Measurements from ENCODE around the gene VSTM4. TPM values are rescaled to one million over a fixed set of nuclear protein-coding genes. Genes with fewer than 3 reads are reported as not detected.

Gene VSTM4
- total and polyA plus RNA-seq, 2 donors (not counting 1 experiment from before 2014, with no cell fraction given): 8.1 to 27.9 TPM

DNA sequence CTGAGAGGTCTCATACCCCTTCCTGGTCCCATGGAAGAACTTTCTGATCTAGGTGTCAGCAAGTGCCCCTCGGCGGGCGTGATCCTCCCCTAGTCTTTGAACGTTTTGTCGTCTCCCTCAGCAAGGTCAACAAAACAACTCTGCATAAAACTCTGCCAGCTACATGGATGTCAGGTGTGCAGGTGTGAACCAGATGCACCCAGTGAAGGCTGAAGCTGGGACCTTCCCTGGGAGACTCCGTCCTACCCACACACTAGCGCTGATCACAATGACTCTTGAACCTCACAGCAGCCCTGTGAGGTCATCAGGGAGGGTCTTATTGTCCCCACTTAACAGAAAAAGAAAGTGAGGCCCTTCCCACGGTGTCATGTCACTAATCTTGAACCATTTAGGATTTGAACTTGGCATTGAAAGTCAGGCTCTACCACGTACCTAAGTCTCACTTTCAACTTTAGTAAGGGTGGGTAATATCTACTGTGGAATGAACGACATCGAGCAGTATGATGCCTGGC lies 68.1 kb downstream of the VSTM4 start:
- H3K36me3 ChIP-seq (ENCODE audit: control insufficient read depth, insufficient read depth, low read length): no peaks in the 10 kb centered on the region
- no peak overlapping the region for H3K9ac ChIP-seq (ENCODE audit: insufficient read depth, low read length)
- no peaks in the 10 kb centered on the region for H4K20me1 ChIP-seq (ENCODE audit: control insufficient read depth, extremely low read depth, insufficient read depth, low read length)
- H3K9me3 ChIP-seq (ENCODE audit: control insufficient read depth, insufficient read depth, low read depth, low read length): no peaks in the 10 kb centered on the region
- H3K79me2 ChIP-seq (ENCODE audit: control insufficient read depth, insufficient read depth, low read length): no peaks in the 10 kb centered on the region
- no peak for TF ChIP-seq EZH2 (IDR thresholded peaks at IDR 0.05; ENCODE audit: low read length, missing control alignments)
- TF ChIP-seq, protein P1, sequence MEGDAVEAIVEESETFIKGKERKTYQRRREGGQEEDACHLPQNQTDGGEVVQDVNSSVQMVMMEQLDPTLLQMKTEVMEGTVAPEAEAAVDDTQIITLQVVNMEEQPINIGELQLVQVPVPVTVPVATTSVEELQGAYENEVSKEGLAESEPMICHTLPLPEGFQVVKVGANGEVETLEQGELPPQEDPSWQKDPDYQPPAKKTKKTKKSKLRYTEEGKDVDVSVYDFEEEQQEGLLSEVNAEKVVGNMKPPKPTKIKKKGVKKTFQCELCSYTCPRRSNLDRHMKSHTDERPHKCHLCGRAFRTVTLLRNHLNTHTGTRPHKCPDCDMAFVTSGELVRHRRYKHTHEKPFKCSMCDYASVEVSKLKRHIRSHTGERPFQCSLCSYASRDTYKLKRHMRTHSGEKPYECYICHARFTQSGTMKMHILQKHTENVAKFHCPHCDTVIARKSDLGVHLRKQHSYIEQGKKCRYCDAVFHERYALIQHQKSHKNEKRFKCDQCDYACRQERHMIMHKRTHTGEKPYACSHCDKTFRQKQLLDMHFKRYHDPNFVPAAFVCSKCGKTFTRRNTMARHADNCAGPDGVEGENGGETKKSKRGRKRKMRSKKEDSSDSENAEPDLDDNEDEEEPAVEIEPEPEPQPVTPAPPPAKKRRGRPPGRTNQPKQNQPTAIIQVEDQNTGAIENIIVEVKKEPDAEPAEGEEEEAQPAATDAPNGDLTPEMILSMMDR (conservative IDR thresholded peaks at IDR 0.05 in 1 of 2, IDR thresholded peaks at IDR 0.05 in 1 of 2; ENCODE audit: low read depth in 1 of 2, low read length in 2 of 2): no peak
- no peak for DNase-seq (ENCODE audit: low read depth in 2 of 2)
- H3K4me1 ChIP-seq (ENCODE audit: control insufficient read depth, extremely low read depth, insufficient read depth, low read length): no peaks in the 10 kb centered on the region
- H3K4me3 ChIP-seq (replicated peaks in 1 of 4; ENCODE audit: control extremely low read depth in 1 of 4, insufficient read depth in 1 of 4, low read depth in 3 of 4, low read length in 4 of 4): no peak overlapping the region
- H3K27ac ChIP-seq (ENCODE audit: insufficient read depth, low read length): no peak overlapping the region
- no peaks in the 10 kb centered on the region for H3K27me3 ChIP-seq (ENCODE audit: control insufficient read depth, insufficient read depth, low read length)
- no peak overlapping the region for H3K4me2 ChIP-seq (ENCODE audit: extremely low read depth, insufficient read depth, low read length)
- no peak overlapping the region for H2AFZ ChIP-seq (ENCODE audit: low read length)

DNA sequence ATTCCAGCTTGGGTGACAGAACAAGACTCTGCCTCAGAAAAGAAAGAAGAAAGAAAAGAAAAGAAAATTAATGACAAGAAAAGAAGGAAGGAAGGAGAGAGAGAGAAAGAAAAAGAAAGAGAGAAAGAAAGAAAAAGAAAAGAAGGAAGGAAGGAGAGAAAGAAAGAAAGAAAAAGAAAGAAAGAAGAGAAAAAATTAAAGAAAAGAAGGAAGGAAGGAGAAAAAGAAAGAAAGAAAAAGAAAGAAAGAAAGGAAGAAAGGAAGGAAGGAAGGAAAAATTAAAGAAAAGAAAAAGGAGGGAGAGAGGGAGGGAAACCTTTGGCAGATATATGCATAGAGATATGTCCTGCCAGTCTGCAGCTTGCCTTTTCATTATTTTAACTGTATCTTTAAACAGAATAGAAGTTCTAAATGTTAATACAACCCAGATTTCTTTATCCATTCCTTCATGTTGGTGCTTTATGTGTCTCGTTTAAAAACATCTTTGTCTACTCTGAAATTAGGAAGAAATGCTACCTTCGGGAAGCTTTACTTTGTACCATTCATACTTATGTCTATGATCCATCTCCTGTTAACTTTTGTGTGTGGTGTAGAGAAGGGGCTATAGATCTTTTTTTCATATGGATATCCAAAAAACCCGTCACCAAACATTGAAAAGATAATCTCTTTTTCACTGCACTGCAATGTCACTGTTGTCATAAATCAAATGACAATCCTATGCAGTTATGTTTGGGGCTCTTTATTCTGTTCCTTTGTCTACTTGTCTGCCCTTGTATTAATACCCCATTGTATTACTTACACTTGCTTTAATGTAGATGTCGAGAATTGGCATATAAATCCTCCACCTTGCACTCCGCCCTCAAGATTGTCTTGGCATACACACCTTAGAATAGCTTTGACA lies 70.8 kb downstream of the VSTM4 start:
- Histone ChIP-seq H3K9me3 (ENCODE audit: control insufficient read depth, insufficient read depth, low read depth, low read length) (no peaks in the 10 kb centered on the region), H3K4me2 (ENCODE audit: extremely low read depth, insufficient read depth, low read length) (no peak overlapping the region), H4K20me1 (ENCODE audit: control insufficient read depth, extremely low read depth, insufficient read depth, low read length) (no peaks in the 10 kb centered on the region), H3K4me3 (replicated peaks in 1 of 4; ENCODE audit: control extremely low read depth in 1 of 4, insufficient read depth in 1 of 4, low read depth in 3 of 4, low read length in 4 of 4) (no peak overlapping the region), H3K79me2 (ENCODE audit: control insufficient read depth, insufficient read depth, low read length) (no peaks in the 10 kb centered on the region), H3K27me3 (ENCODE audit: control insufficient read depth, insufficient read depth, low read length) (no peaks in the 10 kb centered on the region), H3K9ac (ENCODE audit: insufficient read depth, low read length) (no peak overlapping the region), H3K36me3 (ENCODE audit: control insufficient read depth, insufficient read depth, low read length) (no peaks in the 10 kb centered on the region), H2AFZ (ENCODE audit: low read length) (no peak overlapping the region), H3K27ac (ENCODE audit: insufficient read depth, low read length) (no peak overlapping the region), H3K4me1 (ENCODE audit: control insufficient read depth, extremely low read depth, insufficient read depth, low read length) (no peaks in the 10 kb centered on the region)
- DNase-seq (ENCODE audit: low read depth in 2 of 2): no peak
- TF ChIP-seq EZH2 (IDR thresholded peaks at IDR 0.05; ENCODE audit: low read length, missing control alignments): no peak
- TF ChIP-seq, protein P1 (conservative IDR thresholded peaks at IDR 0.05 in 1 of 2, IDR thresholded peaks at IDR 0.05 in 1 of 2; ENCODE audit: low read depth in 1 of 2, low read length in 2 of 2): no peak

DNA sequence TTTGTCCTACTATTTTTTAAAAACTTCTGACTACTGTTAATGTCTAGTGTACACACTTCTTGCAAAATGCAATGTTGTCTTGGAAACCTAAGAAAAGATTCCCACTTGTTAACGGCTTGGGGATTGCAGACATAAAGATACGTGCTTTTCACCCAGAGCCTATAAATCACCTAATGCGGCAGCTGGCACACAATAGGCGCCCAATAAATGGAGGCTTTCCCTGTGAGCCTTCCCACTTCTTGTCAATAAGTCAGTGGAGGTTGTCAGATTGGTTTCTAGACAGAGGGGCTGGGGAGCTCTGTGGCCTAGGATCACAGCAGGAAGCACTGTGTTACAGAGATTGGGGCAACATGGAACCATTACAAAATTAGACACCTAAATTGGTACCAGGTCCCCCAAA lies 74.7 kb downstream of the VSTM4 start:
- Histone ChIP-seq H3K4me3 (replicated peaks in 1 of 4; ENCODE audit: control extremely low read depth in 1 of 4, insufficient read depth in 1 of 4, low read depth in 3 of 4, low read length in 4 of 4) (no peak overlapping the region), H3K27ac (ENCODE audit: insufficient read depth, low read length) (no peak overlapping the region), H2AFZ (ENCODE audit: low read length) (no peak overlapping the region), H3K27me3 (ENCODE audit: control insufficient read depth, insufficient read depth, low read length) (no peaks in the 10 kb centered on the region), H3K9ac (ENCODE audit: insufficient read depth, low read length) (no peak overlapping the region), H3K4me1 (ENCODE audit: control insufficient read depth, extremely low read depth, insufficient read depth, low read length) (no peaks in the 10 kb centered on the region), H3K36me3 (ENCODE audit: control insufficient read depth, insufficient read depth, low read length) (no peaks in the 10 kb centered on the region), H3K9me3 (ENCODE audit: control insufficient read depth, insufficient read depth, low read depth, low read length) (no peaks in the 10 kb centered on the region), H3K4me2 (ENCODE audit: extremely low read depth, insufficient read depth, low read length) (no peak overlapping the region), H3K79me2 (ENCODE audit: control insufficient read depth, insufficient read depth, low read length) (no peaks in the 10 kb centered on the region), H4K20me1 (ENCODE audit: control insufficient read depth, extremely low read depth, insufficient read depth, low read length) (no peaks in the 10 kb centered on the region)
- TF ChIP-seq EZH2 (IDR thresholded peaks at IDR 0.05; ENCODE audit: low read length, missing control alignments): no peak
- TF ChIP-seq, protein P1 (conservative IDR thresholded peaks at IDR 0.05 in 1 of 2, IDR thresholded peaks at IDR 0.05 in 1 of 2; ENCODE audit: low read depth in 1 of 2, low read length in 2 of 2): no peak
- DNase-seq (ENCODE audit: low read depth in 2 of 2): no peak
